Tracheal epithelial cell (primary cell): Measurements from ENCODE around the gene AOC1. TPM values are rescaled to one million over a fixed set of nuclear protein-coding genes. Genes with fewer than 3 reads are reported as not detected.

ENCODE experiments used
- total RNA-seq: library from RNA; depleted of rRNA; stranded (reverse); fragments of >200 nt; gene quantifications from 2 replicates; pipeline ENCODE4 v1.2.1, GENCODE V29; 2014

AOC1 gene, protein sequence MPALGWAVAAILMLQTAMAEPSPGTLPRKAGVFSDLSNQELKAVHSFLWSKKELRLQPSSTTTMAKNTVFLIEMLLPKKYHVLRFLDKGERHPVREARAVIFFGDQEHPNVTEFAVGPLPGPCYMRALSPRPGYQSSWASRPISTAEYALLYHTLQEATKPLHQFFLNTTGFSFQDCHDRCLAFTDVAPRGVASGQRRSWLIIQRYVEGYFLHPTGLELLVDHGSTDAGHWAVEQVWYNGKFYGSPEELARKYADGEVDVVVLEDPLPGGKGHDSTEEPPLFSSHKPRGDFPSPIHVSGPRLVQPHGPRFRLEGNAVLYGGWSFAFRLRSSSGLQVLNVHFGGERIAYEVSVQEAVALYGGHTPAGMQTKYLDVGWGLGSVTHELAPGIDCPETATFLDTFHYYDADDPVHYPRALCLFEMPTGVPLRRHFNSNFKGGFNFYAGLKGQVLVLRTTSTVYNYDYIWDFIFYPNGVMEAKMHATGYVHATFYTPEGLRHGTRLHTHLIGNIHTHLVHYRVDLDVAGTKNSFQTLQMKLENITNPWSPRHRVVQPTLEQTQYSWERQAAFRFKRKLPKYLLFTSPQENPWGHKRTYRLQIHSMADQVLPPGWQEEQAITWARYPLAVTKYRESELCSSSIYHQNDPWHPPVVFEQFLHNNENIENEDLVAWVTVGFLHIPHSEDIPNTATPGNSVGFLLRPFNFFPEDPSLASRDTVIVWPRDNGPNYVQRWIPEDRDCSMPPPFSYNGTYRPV
- 0.96 TPM in 1 of 2 replicates, not detected in the other for total RNA-seq

DNA sequence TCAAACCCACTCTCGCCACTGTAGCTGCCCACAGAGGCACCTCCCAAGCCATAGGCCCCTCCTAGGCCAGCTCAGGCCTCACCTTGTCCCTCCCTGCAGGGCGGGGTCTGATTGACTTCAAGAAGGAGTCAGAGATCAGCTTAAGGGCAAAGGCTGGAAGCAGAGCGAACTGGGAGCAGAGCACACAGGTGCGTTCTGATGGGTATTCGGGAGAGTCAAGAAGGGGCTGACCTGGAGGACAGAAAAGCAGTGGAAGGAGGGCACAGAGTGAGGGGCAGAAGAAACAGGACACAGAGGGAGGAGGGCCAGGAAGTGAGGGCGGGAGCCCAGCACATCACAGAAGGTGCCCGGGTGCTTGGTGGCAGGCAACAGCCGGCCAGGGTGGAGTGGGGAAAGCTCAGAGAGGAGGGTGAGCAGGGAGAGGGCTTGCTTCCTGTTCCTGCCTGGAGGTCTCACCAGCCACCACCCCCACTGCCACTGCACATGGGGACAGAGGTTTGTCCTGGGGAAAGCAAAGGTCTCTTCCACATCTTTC is at the start of gene AOC1:
Gene AOC1 (plus strand): TSS at position 147 of the 535 bp plus-strand sequence. CDS start 3,954 bp downstream, outside the sequence.

Other genes starting within 250 kb of the AOC1 start
- under 0.01 TPM in 2 replicates for gene GIMAP6, start 220.1 kb upstream of the AOC1 start, total RNA-seq
- 0.24 TPM in 1 of 2 replicates, not detected in the other for gene GIMAP2, start 166.8 kb upstream of the AOC1 start, total RNA-seq
- under 0.01 TPM in 1 of 2 replicates, not detected in the other for gene GIMAP1, start 135.9 kb upstream of the AOC1 start, total RNA-seq
- gene GIMAP5, start 115.1 kb upstream of the AOC1 start, total RNA-seq = 0.24 and 0.64 TPM in 2 replicates
- gene TMEM176B, start 52.2 kb upstream of the AOC1 start, total RNA-seq = not detected in 2 replicates
- gene TMEM176A, start 51.7 kb upstream of the AOC1 start, total RNA-seq = not detected in 2 replicates
- gene KCNH2, start 125.8 kb downstream of the AOC1 start, total RNA-seq = 0.21 and 0.24 TPM in 2 replicates
- 0.64 TPM in 1 of 2 replicates, not detected in the other for gene NOS3, start 138.5 kb downstream of the AOC1 start, total RNA-seq
- 0.24 TPM in 1 of 2 replicates, not detected in the other for gene ATG9B, start 172.0 kb downstream of the AOC1 start, total RNA-seq
- gene ABCB8, start 175.9 kb downstream of the AOC1 start, total RNA-seq = 13.9 and 14.9 TPM in 2 replicates
- 0.21 TPM in 1 of 2 replicates, not detected in the other for gene ASIC3, start 196.0 kb downstream of the AOC1 start, total RNA-seq
- gene CDK5, start 205.4 kb downstream of the AOC1 start, total RNA-seq = 14.1 and 18.1 TPM in 2 replicates
- gene SLC4A2, start 207.1 kb downstream of the AOC1 start, total RNA-seq = 27.5 and 48.2 TPM in 2 replicates
- 71.0 and 78.1 TPM in 2 replicates for gene FASTK, start 228.3 kb downstream of the AOC1 start, total RNA-seq
- 26.9 and 27.2 TPM in 2 replicates for gene TMUB1, start 231.0 kb downstream of the AOC1 start, total RNA-seq
- gene AGAP3, start 234.0 kb downstream of the AOC1 start, total RNA-seq = 99.0 and 106 TPM in 2 replicates